ENCODE results near the gene NRXN3. TPM values are rescaled to one million over a fixed set of nuclear protein-coding genes. Genes with fewer than 3 reads are reported as not detected.

NRXN3 gene
- total and polyA plus RNA-seq, 5 donors from 2014 or later = not detected

- Histone ChIP-seq H3K9me3 (ENCODE audit: control insufficient read depth in 2 of 2, low read length in 2 of 2) (no peaks in the 10 kb centered on the region), H3K27ac (ENCODE audit: insufficient read depth, low read length, poor library complexity, severe bottlenecking) (no peak overlapping the region), H3K4me1 (ENCODE audit: control insufficient read depth, insufficient read depth, low read length, poor library complexity, severe bottlenecking) (no peaks in the 10 kb centered on the region), H3K27me3 (ENCODE audit: control insufficient read depth, insufficient read depth, low read length) (no peaks in the 10 kb centered on the region), H3K4me3 (ENCODE audit: low read depth, low read length) (no peak overlapping the region), H3K36me3 (ENCODE audit: control insufficient read depth, insufficient read depth, low read length) (no peaks in the 10 kb centered on the region)
- Mint-ChIP-seq H3K36me3 (no peaks in the 10 kb centered on the region), H3K27me3 (peaks cover 11% of the 10 kb centered on the region), H3K27ac (no peak overlapping the region), H3K9me3 (peaks cover 0 to 3% (median 0%) of the 10 kb centered on the region in 7 donors), H3K4me3 (no peak overlapping the region), H3K4me1 (no peaks in the 10 kb centered on the region)
- no peak for ATAC-seq (ENCODE audit: low read depth in 2 of 2)
- no peak for DNase-seq
These were observed 143.3 kb downstream of the NRXN3 start for GRCh38 chr14:78313499-78313898.

DNA sequence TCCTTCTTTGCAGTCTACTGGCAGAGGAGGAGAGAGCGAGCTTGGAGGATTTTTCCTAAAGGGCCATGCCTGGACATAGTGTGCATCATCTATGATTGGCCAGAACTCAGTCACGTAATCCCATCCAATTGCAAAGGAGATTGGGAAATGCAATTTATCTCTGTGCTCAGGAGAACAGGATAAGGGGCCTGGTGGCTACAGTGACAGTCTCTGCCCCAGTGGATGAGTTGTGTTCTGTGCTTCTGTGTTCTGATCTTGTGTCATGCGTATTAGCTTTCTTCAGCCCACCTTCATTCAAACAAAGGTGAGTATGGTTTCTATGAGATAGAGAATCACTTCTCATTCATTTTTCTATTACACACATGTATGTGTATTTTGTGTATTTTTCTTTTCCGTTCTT, 144.3 kb downstream of the NRXN3 start:
- no peaks in the 10 kb centered on the region for H3K27me3 ChIP-seq (ENCODE audit: control insufficient read depth, insufficient read depth, low read length)
- no peaks in the 10 kb centered on the region for H3K9me3 ChIP-seq (ENCODE audit: control insufficient read depth in 2 of 2, low read length in 2 of 2)
- Mint-ChIP-seq H3K4me3 (no peak overlapping the region), H3K27me3 (peaks cover 11% of the 10 kb centered on the region), H3K27ac (no peak overlapping the region), H3K9me3 (peaks cover 0 to 3% (median 0%) of the 10 kb centered on the region in 7 donors), H3K36me3 (no peaks in the 10 kb centered on the region), H3K4me1 (no peaks in the 10 kb centered on the region)
- no peak for DNase-seq
- no peak for ATAC-seq (ENCODE audit: low read depth in 2 of 2)
- H3K27ac ChIP-seq (ENCODE audit: insufficient read depth, low read length, poor library complexity, severe bottlenecking) = no peak overlapping the region
- no peak overlapping the region for H3K4me3 ChIP-seq (ENCODE audit: low read depth, low read length)
- no peaks in the 10 kb centered on the region for H3K4me1 ChIP-seq (ENCODE audit: control insufficient read depth, insufficient read depth, low read length, poor library complexity, severe bottlenecking)
- no peaks in the 10 kb centered on the region for H3K36me3 ChIP-seq (ENCODE audit: control insufficient read depth, insufficient read depth, low read length)

DNA sequence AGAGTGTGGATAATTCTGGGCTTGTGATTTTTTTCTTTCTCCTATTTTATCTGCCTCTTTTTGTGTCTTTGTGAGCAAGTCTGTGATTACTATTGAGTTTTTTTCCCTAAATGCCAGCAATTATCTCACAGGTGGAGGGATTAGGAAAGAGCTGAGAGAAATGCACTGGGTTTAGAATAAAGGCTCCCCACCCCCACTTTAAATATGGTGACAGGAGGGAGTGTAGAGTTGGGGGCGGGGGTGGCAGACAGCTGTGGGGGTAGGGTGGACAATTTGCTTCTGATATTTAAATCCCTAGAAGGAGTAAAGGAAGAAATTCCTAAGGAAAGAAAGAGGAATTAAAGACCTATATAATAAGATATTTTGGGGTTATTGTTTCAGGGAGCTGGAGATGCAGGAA, 145.9 kb downstream of the NRXN3 start:
- H3K27ac Mint-ChIP-seq = no peak overlapping the region
- no peak for ATAC-seq (ENCODE audit: low read depth in 2 of 2)
- H3K4me1 Mint-ChIP-seq = no peaks in the 10 kb centered on the region
- DNase-seq = no peak
- Histone ChIP-seq H3K4me3 (ENCODE audit: low read depth, low read length) (no peak overlapping the region), H3K27ac (ENCODE audit: insufficient read depth, low read length, poor library complexity, severe bottlenecking) (no peak overlapping the region), H3K27me3 (ENCODE audit: control insufficient read depth, insufficient read depth, low read length) (no peaks in the 10 kb centered on the region), H3K4me1 (ENCODE audit: control insufficient read depth, insufficient read depth, low read length, poor library complexity, severe bottlenecking) (no peaks in the 10 kb centered on the region), H3K36me3 (ENCODE audit: control insufficient read depth, insufficient read depth, low read length) (no peaks in the 10 kb centered on the region), H3K9me3 (ENCODE audit: control insufficient read depth in 2 of 2, low read length in 2 of 2) (no peaks in the 10 kb centered on the region)
- H3K4me3 Mint-ChIP-seq = no peak overlapping the region
- no peaks in the 10 kb centered on the region for H3K36me3 Mint-ChIP-seq
- H3K9me3 Mint-ChIP-seq = peaks cover 0 to 3% (median 0%) of the 10 kb centered on the region in 7 donors
- H3K27me3 Mint-ChIP-seq = peaks cover 11% of the 10 kb centered on the region

GRCh38 chr14:78316786-78317185, 146.6 kb downstream of the NRXN3 start:
- DNase-seq = no peak
- no peak for ATAC-seq (ENCODE audit: low read depth in 2 of 2)

DNA sequence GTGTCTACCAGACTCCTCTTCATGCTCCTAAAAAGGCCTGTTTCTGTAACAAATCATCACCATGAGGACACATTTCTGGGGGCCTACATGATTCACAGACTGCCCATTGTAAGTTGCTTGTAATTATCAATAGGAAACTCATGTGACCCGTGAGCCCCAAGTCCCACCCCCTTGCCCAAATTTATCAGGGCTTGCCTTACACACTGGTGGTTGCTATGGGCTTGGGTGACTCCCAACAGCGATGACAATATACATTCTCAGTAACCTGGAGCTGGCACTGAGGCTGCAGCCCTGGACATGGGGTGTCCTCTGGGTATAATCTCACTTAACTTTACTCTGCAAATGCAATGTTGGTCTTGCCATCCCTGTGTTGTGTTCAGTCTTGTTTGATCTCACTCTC, 149.2 kb downstream of the NRXN3 start:
- no peak overlapping the region for H3K27ac Mint-ChIP-seq
- no peaks in the 10 kb centered on the region for H3K4me1 Mint-ChIP-seq
- H3K27me3 ChIP-seq (ENCODE audit: control insufficient read depth, insufficient read depth, low read length) = no peaks in the 10 kb centered on the region
- no peak overlapping the region for H3K4me3 ChIP-seq (ENCODE audit: low read depth, low read length)
- H3K36me3 Mint-ChIP-seq = no peaks in the 10 kb centered on the region
- no peaks in the 10 kb centered on the region for H3K36me3 ChIP-seq (ENCODE audit: control insufficient read depth, insufficient read depth, low read length)
- H3K9me3 Mint-ChIP-seq = peaks cover 0 to 6% (median 0%) of the 10 kb centered on the region in 7 donors
- ATAC-seq (ENCODE audit: low read depth in 2 of 2) (no peak), DNase-seq (no peak)
- H3K27me3 Mint-ChIP-seq = peaks cover 5% of the 10 kb centered on the region
- H3K4me1 ChIP-seq (ENCODE audit: control insufficient read depth, insufficient read depth, low read length, poor library complexity, severe bottlenecking) = no peaks in the 10 kb centered on the region
- no peak overlapping the region for H3K27ac ChIP-seq (ENCODE audit: insufficient read depth, low read length, poor library complexity, severe bottlenecking)
- no peaks in the 10 kb centered on the region for H3K9me3 ChIP-seq (ENCODE audit: control insufficient read depth in 2 of 2, low read length in 2 of 2)
- no peak overlapping the region for H3K4me3 Mint-ChIP-seq

More at GRCh38 chr14:78316786-78317185, 146.6 kb downstream of the NRXN3 start:
- no peaks in the 10 kb centered on the region for H3K4me1 Mint-ChIP-seq
- H3K4me3 Mint-ChIP-seq = no peak overlapping the region
- no peaks in the 10 kb centered on the region for H3K4me1 ChIP-seq (ENCODE audit: control insufficient read depth, insufficient read depth, low read length, poor library complexity, severe bottlenecking)
- no peaks in the 10 kb centered on the region for H3K36me3 ChIP-seq (ENCODE audit: control insufficient read depth, insufficient read depth, low read length)
- H3K9me3 Mint-ChIP-seq = peaks cover 0 to 6% (median 0%) of the 10 kb centered on the region in 7 donors
- H3K27ac Mint-ChIP-seq = no peak overlapping the region
- H3K4me3 ChIP-seq (ENCODE audit: low read depth, low read length) = no peak overlapping the region
- H3K27ac ChIP-seq (ENCODE audit: insufficient read depth, low read length, poor library complexity, severe bottlenecking) = no peak overlapping the region
- no peaks in the 10 kb centered on the region for H3K27me3 ChIP-seq (ENCODE audit: control insufficient read depth, insufficient read depth, low read length)
- H3K9me3 ChIP-seq (ENCODE audit: control insufficient read depth in 2 of 2, low read length in 2 of 2) = no peaks in the 10 kb centered on the region
- peaks cover 6% of the 10 kb centered on the region for H3K27me3 Mint-ChIP-seq
- H3K36me3 Mint-ChIP-seq = no peaks in the 10 kb centered on the region

DNA sequence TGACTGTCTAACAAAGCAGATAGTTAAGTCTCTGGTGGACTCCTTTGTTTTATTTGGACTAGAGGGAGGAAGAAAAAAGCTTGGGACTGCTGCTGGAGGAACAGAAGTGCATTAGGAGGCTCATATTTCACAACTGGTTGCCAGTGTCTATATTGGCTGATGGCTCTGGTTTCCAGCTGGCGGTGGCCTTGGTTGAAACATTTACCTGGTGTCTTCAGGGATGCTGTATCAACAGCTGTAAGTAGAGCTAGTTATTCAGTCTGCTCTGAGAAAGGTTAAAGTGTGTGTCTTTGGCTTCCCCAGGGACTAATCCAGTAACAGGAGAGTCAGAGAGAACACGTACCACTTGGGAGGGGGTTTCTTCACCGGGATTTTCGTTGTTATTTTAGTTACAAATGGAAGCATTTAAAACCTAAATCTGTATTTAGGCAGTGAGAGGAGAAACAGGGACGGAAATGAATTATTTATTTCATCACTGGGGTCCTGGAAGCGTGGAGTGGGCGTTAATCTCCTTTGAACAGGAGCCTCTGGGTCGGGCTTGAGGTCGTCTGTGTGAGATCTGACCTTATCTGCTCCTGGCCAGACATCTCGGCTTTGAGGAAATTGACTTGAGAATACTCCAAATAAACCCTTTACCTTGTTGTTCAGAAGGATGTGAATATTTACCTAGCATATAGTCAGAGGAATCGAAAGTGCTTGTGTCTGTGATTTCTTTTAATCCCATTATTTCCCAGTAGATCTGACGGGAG, 149.9 kb downstream of the NRXN3 start:
- no peak overlapping the region for H3K27ac ChIP-seq (ENCODE audit: insufficient read depth, low read length, poor library complexity, severe bottlenecking)
- Mint-ChIP-seq H3K27me3 (peaks cover 5% of the 10 kb centered on the region), H3K27ac (no peak overlapping the region), H3K4me1 (no peaks in the 10 kb centered on the region), H3K4me3 (no peak overlapping the region), H3K36me3 (no peaks in the 10 kb centered on the region), H3K9me3 (peaks cover 0 to 6% (median 0%) of the 10 kb centered on the region in 7 donors)
- ATAC-seq (ENCODE audit: low read depth in 2 of 2) = no peak
- no peaks in the 10 kb centered on the region for H3K36me3 ChIP-seq (ENCODE audit: control insufficient read depth, insufficient read depth, low read length)
- no peak for DNase-seq
- no peaks in the 10 kb centered on the region for H3K4me1 ChIP-seq (ENCODE audit: control insufficient read depth, insufficient read depth, low read length, poor library complexity, severe bottlenecking)
- H3K27me3 ChIP-seq (ENCODE audit: control insufficient read depth, insufficient read depth, low read length) = peaks cover 1% of the 10 kb centered on the region
- no peaks in the 10 kb centered on the region for H3K9me3 ChIP-seq (ENCODE audit: control insufficient read depth in 2 of 2, low read length in 2 of 2)
- no peak overlapping the region for H3K4me3 ChIP-seq (ENCODE audit: low read depth, low read length)

- Mint-ChIP-seq H3K9me3 (peaks cover 0 to 4% (median 2%) of the 10 kb centered on the region in 7 donors), H3K27ac (no peak overlapping the region), H3K27me3 (no peaks in the 10 kb centered on the region), H3K36me3 (no peaks in the 10 kb centered on the region), H3K4me1 (no peaks in the 10 kb centered on the region), H3K4me3 (no peak overlapping the region)
- Histone ChIP-seq H3K4me1 (ENCODE audit: control insufficient read depth, insufficient read depth, low read length, poor library complexity, severe bottlenecking) (no peaks in the 10 kb centered on the region), H3K4me3 (ENCODE audit: low read depth, low read length) (no peak overlapping the region), H3K27ac (ENCODE audit: insufficient read depth, low read length, poor library complexity, severe bottlenecking) (no peak overlapping the region), H3K27me3 (ENCODE audit: control insufficient read depth, insufficient read depth, low read length) (peaks cover 5% of the 10 kb centered on the region), H3K9me3 (ENCODE audit: control insufficient read depth in 2 of 2, low read length in 2 of 2) (no peaks in the 10 kb centered on the region), H3K36me3 (ENCODE audit: control insufficient read depth, insufficient read depth, low read length) (no peaks in the 10 kb centered on the region)
- no peak for ATAC-seq (ENCODE audit: low read depth in 2 of 2)
- no peak for DNase-seq
These were observed 154.2 kb downstream of the NRXN3 start for GRCh38 chr14:78324353-78324752.

GRCh38 chr14:78325911-78326310, 155.7 kb downstream of the NRXN3 start:
- Mint-ChIP-seq H3K27me3 (no peaks in the 10 kb centered on the region), H3K36me3 (no peaks in the 10 kb centered on the region), H3K27ac (no peak overlapping the region), H3K9me3 (peaks cover 0 to 4% (median 0%) of the 10 kb centered on the region in 7 donors), H3K4me3 (no peak overlapping the region), H3K4me1 (no peaks in the 10 kb centered on the region)
- Histone ChIP-seq H3K9me3 (ENCODE audit: control insufficient read depth in 2 of 2, low read length in 2 of 2) (no peaks in the 10 kb centered on the region), H3K4me1 (ENCODE audit: control insufficient read depth, insufficient read depth, low read length, poor library complexity, severe bottlenecking) (no peaks in the 10 kb centered on the region), H3K27me3 (ENCODE audit: control insufficient read depth, insufficient read depth, low read length) (peaks cover 5% of the 10 kb centered on the region), H3K27ac (ENCODE audit: insufficient read depth, low read length, poor library complexity, severe bottlenecking) (no peak overlapping the region), H3K4me3 (ENCODE audit: low read depth, low read length) (no peak overlapping the region), H3K36me3 (ENCODE audit: control insufficient read depth, insufficient read depth, low read length) (no peaks in the 10 kb centered on the region)
- DNase-seq = no peak
- ATAC-seq (ENCODE audit: low read depth in 2 of 2) = no peak

Data from CD4-positive, CD25-positive, alpha-beta regulatory T cell (primary cell).